K562 (cell line): ENCODE measurements around the gene INTS1. TPM values are rescaled to one million over a fixed set of nuclear protein-coding genes. Genes with fewer than 3 reads are reported as not detected.

Experiments used
- ARID4B ChIP-seq: sonication (generic); formaldehyde crosslinking; IDR thresholded peaks from 2 replicates; pipeline ENCODE4 v1.8.0; 2022; ENCODE audit warnings: mild to moderate bottlenecking, missing genetic modification reagents
- HNRNPUL1 ChIP-seq: fragments of 200-400 bp; formaldehyde crosslinking; IDR thresholded peaks from 2 replicates; pipeline ENCODE4 v1.6.1; 2017; ENCODE audit warnings: low read length
- MGA ChIP-seq: fragments of 450-650 bp; IDR thresholded peaks from 2 replicates; pipeline ENCODE4 v1.6.1; 2016; ENCODE audit warnings: mild to moderate bottlenecking, moderate library complexity
- polyA plus RNA-seq, 8 experiments: library from polyadenylated mRNA; depleted of rRNA in 4 of 8; stranded (reverse) in 5 of 8; unstranded in 3 of 8; fragments of >200 nt; fragmentation: Nextera tagmentation in 2 of 8; fragmentation: Illumina TruSeq in 1 of 8; extraction: Ambion mirVana in 2 of 8; extraction: Trizol in 1 of 8; gene quantifications; 2 replicates each; pipeline versions ENCODE4 v1.2.1 to v1.2.3, GENCODE V29; 2011 to 2014; ENCODE audit warnings: inconsistent platforms in 1 of 8, missing spikeins in 1 of 8
- total RNA-seq, 7 experiments: library from RNA; depleted of rRNA in 6 of 7; stranded (reverse); fragments of >200 nt in 6 of 7; fragmentation: Illumina TruSeq in 2 of 7; extraction: Trizol in 2 of 7; gene quantifications; 2 replicates each; pipeline versions ENCODE4 v1.2.1 to v1.2.3, GENCODE V29; 2011 to 2021; ENCODE audit warnings: low replicate concordance in 1 of 7

INTS1 gene
- total and polyA plus RNA-seq, 9 of the 15 experiments (the other 6 are each of a cell fraction or from before 2014, with no cell fraction given): 0.34 to 119 (median 18.5) TPM

GRCh38 chr7:1514407-1514806 lies 10.2 kb upstream of the INTS1 start (continued):
- no peak for TF ChIP-seq MGA
- TF ChIP-seq HNRNPUL1: no peak
- TF ChIP-seq ARID4B (CRISPR knock-in tag): no peak
